Activated CD8-positive, alpha-beta memory T cell treated with anti-CD3 and anti-CD28 coated beads for 48 hours (primary cell): ENCODE measurements around the gene ATP6V1G1.
"Not testable (repeated sequence)": the region's sequence is repeated elsewhere in the genome, so short reads cannot be mapped to it uniquely, and the experiment has no call there.

Source experiments
- DNase-seq, 3 experiments: peaks; one replicate each; pipeline ENCODE4 v3.0.0-alpha.2; 2020; ENCODE audit warnings: low read depth in 2 of 3, low spot score in 2 of 3

ATP6V1G1 gene

DNA sequence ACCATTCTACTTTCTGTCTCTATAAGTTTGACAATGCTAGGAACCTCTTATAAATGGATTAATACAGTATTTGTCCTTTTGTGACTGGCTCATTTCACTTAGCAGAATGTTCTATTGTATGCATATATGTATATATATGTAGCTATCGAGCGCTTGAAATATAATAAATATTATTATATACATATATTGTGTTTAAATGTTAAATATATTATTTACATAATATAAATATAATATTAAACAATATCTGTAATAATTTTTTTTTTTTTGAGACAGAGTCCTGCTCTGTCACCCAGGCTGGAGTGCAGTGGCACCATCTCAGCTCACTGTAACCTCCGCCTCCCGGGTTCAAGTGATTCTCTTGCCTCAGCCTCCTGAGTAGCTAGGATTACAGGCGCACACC lies 9.4 kb upstream of the ATP6V1G1 start:
- not testable (repeated sequence) for DNase-seq

- DNase-seq = no peak
Observed at GRCh38 chr9:114580609-114581193, 6.9 kb upstream of the ATP6V1G1 start.

- no peak for DNase-seq
Observed at GRCh38 chr9:114583371-114584155, 4.0 kb upstream of the ATP6V1G1 start.

DNA sequence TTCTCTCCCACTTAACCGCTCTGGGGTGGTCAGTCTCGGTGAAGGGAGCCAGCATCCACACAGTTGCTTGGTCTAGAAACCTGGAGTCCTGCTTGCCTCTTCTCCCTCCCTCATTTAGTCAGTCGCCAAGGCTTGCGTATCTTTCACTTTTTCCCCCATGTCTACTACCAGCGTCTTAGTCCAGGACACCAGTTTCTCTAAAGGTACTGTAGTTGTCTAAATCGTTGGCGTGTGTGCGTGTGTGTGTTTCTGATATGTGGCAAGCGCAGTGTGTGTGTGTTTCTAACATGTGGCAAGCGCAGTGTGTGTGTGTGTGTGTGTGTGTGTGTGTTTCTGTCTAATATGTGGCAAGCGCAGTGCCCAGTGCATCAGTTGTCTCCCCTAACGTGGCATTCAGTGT lies 641 bp downstream of the ATP6V1G1 start:
- no peak for DNase-seq

- DNase-seq = no peak
Observed at GRCh38 chr9:114588651-114589526, 1.3 kb downstream of the ATP6V1G1 start.

GRCh38 chr9:114590328-114590727 lies 2.8 kb downstream of the ATP6V1G1 start:
- no peak for DNase-seq

- no peak for DNase-seq
Observed at GRCh38 chr9:114591291-114591787, 3.8 kb downstream of the ATP6V1G1 start.

DNA sequence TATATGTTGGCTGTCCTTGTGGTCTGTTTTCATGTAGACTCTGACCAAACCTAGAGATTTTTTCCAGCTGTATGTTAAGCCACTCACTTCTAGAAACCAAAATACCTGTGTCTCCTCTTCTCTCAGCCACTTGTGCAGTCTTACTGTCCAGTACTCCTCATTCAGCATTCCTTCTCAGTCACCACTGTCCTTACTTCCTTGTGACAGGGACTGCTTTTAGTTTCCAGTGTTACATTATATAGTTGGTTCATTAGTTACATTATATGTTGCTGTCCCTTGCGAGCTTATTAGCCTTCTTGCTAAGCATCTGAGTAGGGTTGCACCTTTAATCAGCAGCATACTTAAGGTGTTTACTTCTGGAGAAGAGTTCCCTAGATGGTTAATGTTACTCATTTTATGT lies 4.3 kb downstream of the ATP6V1G1 start:
- no peak for DNase-seq

- DNase-seq = no peak
Observed at GRCh38 chr9:114592356-114592755, 4.8 kb downstream of the ATP6V1G1 start.

GRCh38 chr9:114594136-114594535 lies 6.6 kb downstream of the ATP6V1G1 start:
- DNase-seq = no peak

DNA sequence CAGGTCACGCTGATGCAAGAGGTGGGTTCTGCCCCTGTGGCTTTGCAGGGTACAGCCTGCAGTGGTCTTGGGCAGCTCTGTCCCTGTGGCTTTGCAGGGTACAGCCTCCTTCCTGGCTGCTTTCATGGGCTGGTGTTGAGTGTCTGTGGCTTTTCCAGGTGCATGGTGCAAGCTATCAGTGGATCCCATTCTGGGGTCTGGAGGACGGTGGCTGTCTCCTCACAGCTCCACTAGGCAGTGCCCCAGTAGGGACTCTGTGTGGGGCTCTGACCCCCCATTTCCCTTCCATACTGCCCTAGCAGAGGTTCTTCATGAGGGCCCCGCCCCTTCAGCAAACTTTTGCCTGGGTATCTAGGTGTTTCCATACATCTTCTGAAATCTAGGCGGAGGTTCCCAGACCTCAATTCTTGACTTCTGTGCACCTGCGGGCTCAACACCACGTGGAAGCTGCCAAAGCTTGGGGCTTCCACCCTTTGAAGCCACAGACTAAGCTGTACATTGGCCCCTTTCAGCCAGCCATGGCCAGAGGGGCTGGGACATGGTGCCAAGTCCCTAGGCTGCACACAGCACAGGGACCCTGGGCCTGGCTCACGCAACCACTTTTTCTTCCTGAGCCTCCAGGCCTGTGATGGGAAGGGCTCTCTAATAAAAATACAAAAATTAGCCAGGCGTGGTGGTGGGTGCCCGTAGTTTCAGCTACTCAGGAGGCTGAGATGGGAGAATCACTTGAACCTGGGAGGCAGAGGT lies 13.1 kb downstream of the ATP6V1G1 start:
- DNase-seq = not testable (repeated sequence)

GRCh38 chr9:114601787-114602186 lies 14.2 kb downstream of the ATP6V1G1 start:
- not testable (repeated sequence) for DNase-seq

- no peak for DNase-seq
Observed at GRCh38 chr9:114602620-114603019, 15.1 kb downstream of the ATP6V1G1 start.

DNA sequence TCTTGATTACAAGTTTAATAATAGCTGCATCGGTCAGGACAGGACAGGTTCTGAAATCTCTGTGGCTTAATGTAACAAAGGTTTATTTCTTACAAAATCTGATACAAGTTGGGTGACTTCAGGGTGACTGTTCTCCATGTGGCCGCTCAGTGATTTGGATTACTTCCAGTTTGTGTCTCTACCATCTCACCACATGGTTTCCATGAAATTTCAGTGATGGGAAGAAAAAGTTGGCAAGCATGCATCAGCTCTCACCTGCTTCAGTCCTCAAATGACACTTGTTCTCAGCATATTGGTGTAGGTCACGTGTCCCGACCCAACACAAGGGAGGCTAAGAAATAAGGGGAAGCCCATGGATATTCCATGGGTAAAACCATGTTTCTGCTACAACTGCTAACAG lies 15.7 kb downstream of the ATP6V1G1 start:
- DNase-seq = no peak

- no peak for DNase-seq
Observed at GRCh38 chr9:114604989-114605388, 17.4 kb downstream of the ATP6V1G1 start.

- DNase-seq = no peak
Observed at GRCh38 chr9:114606068-114606467, 18.5 kb downstream of the ATP6V1G1 start.

GRCh38 chr9:114606597-114607207 lies 19.1 kb downstream of the ATP6V1G1 start:
- no peak for DNase-seq

- DNase-seq = no peak
Observed at GRCh38 chr9:114607671-114608524, 20.3 kb downstream of the ATP6V1G1 start.

GRCh38 chr9:114608525-114608796 lies 20.9 kb downstream of the ATP6V1G1 start:
- DNase-seq = no peak
